HEK293 (cell line): ENCODE measurements around the gene BCAS2.

ENCODE experiments used
- CTCF ChIA-PET: fragments of 350-600 bp; formaldehyde crosslinking; extraction: SDS; loops from one replicate; lab custom pipeline; 2021; ENCODE audit warnings: antibody characterized with exemption; lab: Yijun Ruan, JAX
- POLR2A ChIA-PET: fragments of 300-600 bp; formaldehyde crosslinking; extraction: SDS; loops from one replicate; lab custom pipeline; 2020; ENCODE audit warnings: antibody characterized with exemption, inconsistent platforms; lab: Yijun Ruan, JAX
- H3K27ac ChIP-seq: fragments of 200-500 bp; sonication (Bioruptor generic); 2 replicates; pipeline ENCODE4 v1.5.1; 2014; ENCODE audit warnings: low read depth, low read length, control low read depth, inconsistent platforms; ENCODE audit errors: extremely low read depth
- H3K36me3 ChIP-seq, 2 experiments: fragments of 200-500 bp in 1 of 2; sonication (Bioruptor generic) in 1 of 2; 1 replicate in 1 of 2; 2 replicates in 1 of 2; pipeline ENCODE4 v1.5.1; 2014 to 2017; ENCODE audit warnings: inconsistent platforms in 2 of 2, low read length in 2 of 2; ENCODE audit not compliant: control insufficient read depth in 2 of 2, insufficient read depth in 1 of 2
- H3K4me1 ChIP-seq: fragments of 200-500 bp; sonication (Bioruptor generic); 2 replicates; pipeline ENCODE4 v1.5.1; 2014; ENCODE audit warnings: mild to moderate bottlenecking, low read length, inconsistent platforms; ENCODE audit not compliant: control insufficient read depth, insufficient read depth
- H3K4me3 ChIP-seq: 2 replicates; pipeline ENCODE4 v1.5.1; 2011; ENCODE audit warnings: low read depth, mild to moderate bottlenecking, control low read depth, low read length, moderate library complexity
- H3K9me3 ChIP-seq: fragments of 200-500 bp; sonication (Bioruptor generic); 2 replicates; pipeline ENCODE4 v1.5.1; 2014; ENCODE audit warnings: low read depth, low read length, inconsistent platforms; ENCODE audit not compliant: control insufficient read depth, insufficient read depth
- GLI4 ChIP-seq: fragments of 450-650 bp; formaldehyde crosslinking; IDR thresholded peaks from 2 replicates; pipeline ENCODE4 v1.5.1; 2016; ENCODE audit warnings: missing biosample characterization, missing genetic modification characterization
- KLF8 ChIP-seq: fragments of 450-650 bp; formaldehyde crosslinking; IDR thresholded peaks from 2 replicates; pipeline ENCODE4 v1.5.1; 2016; ENCODE audit warnings: missing biosample characterization, missing genetic modification characterization
- SCRT1 ChIP-seq: fragments of 450-650 bp; formaldehyde crosslinking; IDR thresholded peaks from 2 replicates; pipeline ENCODE4 v1.5.1; 2016; ENCODE audit warnings: missing biosample characterization, missing genetic modification characterization, borderline replicate concordance
- SP7 ChIP-seq: fragments of 450-650 bp; formaldehyde crosslinking; IDR thresholded peaks from 2 replicates; pipeline ENCODE4 v1.5.1; 2016; ENCODE audit warnings: missing biosample characterization, missing genetic modification characterization
- TRIM28 ChIP-seq: IDR thresholded peaks from 2 replicates; pipeline ENCODE4 v1.6.1; 2011; ENCODE audit warnings: low read length, control low read depth, borderline replicate concordance
- WT1 ChIP-seq: fragments of 450-650 bp; formaldehyde crosslinking; IDR thresholded peaks from 2 replicates; pipeline ENCODE4 v1.5.1; 2016; ENCODE audit warnings: missing biosample characterization, missing genetic modification characterization
- ZBTB17 ChIP-seq: fragments of 450-650 bp; formaldehyde crosslinking; IDR thresholded peaks from 2 replicates; pipeline ENCODE4 v1.5.1; 2016; ENCODE audit warnings: missing biosample characterization, missing genetic modification characterization
- ZFP41 ChIP-seq: fragments of 450-650 bp; formaldehyde crosslinking; IDR thresholded peaks from 2 replicates; pipeline ENCODE4 v1.5.1; 2016; ENCODE audit warnings: missing biosample characterization, missing genetic modification characterization, borderline replicate concordance
- ZNF366 ChIP-seq: fragments of 450-650 bp; formaldehyde crosslinking; conservative IDR thresholded peaks from 2 replicates; pipeline ENCODE4 v1.5.1; 2016; ENCODE audit warnings: missing biosample characterization, missing genetic modification characterization
- ZNF600 ChIP-seq: fragments of 450-650 bp; formaldehyde crosslinking; IDR thresholded peaks from 2 replicates; pipeline ENCODE4 v1.5.1; 2016; ENCODE audit warnings: missing biosample characterization, missing genetic modification characterization
- ZNF624 ChIP-seq: fragments of 450-650 bp; formaldehyde crosslinking; IDR thresholded peaks from 2 replicates; pipeline ENCODE4 v1.5.1; 2017; ENCODE audit warnings: missing biosample characterization, missing genetic modification characterization
- ZNF658 ChIP-seq: fragments of 450-650 bp; formaldehyde crosslinking; IDR thresholded peaks from 2 replicates; pipeline ENCODE4; 2016; ENCODE audit warnings: missing biosample characterization, missing genetic modification characterization
- ZNF768 ChIP-seq: fragments of 450-650 bp; formaldehyde crosslinking; IDR thresholded peaks from 2 replicates; pipeline ENCODE4 v1.5.1; 2018; ENCODE audit warnings: missing biosample characterization, mild to moderate bottlenecking, missing genetic modification characterization
- TF ChIP-seq, protein P1 (sequence below): fragments of 450-650 bp; formaldehyde crosslinking; IDR thresholded peaks from 2 replicates; pipeline ENCODE4 v1.5.1; 2016; ENCODE audit warnings: missing biosample characterization, missing genetic modification characterization, low read depth
- TF ChIP-seq, protein P2 (sequence below): fragments of 450-650 bp; formaldehyde crosslinking; IDR thresholded peaks from 2 replicates; pipeline ENCODE4 v1.5.1; 2017; ENCODE audit warnings: missing biosample characterization, missing genetic modification characterization
- TF ChIP-seq, protein P3 (sequence below): fragments of 450-650 bp; formaldehyde crosslinking; conservative IDR thresholded peaks from 2 replicates; pipeline ENCODE4 v1.5.1; 2016; ENCODE audit warnings: low read depth, missing biosample characterization, missing genetic modification characterization
- TF ChIP-seq, protein P4 (sequence below): fragments of 450-650 bp; formaldehyde crosslinking; IDR thresholded peaks from 2 replicates; pipeline ENCODE4 v1.5.1; 2016; ENCODE audit warnings: missing biosample characterization, missing genetic modification characterization

Gene BCAS2

DNA sequence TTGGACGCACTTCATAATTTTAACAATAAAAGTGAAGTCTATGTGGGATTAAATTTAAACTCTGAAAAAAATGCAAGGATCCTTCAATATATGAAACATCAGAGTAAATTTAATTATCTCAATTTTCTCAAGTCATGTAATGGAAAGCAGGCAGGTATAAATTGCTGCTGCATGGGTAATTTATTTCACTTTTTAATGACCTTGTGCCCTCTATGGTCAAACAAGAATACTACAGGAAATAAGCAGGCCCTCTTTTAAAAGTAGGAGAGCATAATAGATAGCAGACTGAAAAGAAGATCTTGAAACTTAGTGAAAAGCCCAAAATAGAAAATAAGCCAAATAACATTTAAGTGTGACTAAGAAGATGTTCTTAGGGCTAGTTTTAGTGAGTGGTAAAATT, 22.9 kb downstream of the BCAS2 start (continued):
- TF ChIP-seq, protein P1, sequence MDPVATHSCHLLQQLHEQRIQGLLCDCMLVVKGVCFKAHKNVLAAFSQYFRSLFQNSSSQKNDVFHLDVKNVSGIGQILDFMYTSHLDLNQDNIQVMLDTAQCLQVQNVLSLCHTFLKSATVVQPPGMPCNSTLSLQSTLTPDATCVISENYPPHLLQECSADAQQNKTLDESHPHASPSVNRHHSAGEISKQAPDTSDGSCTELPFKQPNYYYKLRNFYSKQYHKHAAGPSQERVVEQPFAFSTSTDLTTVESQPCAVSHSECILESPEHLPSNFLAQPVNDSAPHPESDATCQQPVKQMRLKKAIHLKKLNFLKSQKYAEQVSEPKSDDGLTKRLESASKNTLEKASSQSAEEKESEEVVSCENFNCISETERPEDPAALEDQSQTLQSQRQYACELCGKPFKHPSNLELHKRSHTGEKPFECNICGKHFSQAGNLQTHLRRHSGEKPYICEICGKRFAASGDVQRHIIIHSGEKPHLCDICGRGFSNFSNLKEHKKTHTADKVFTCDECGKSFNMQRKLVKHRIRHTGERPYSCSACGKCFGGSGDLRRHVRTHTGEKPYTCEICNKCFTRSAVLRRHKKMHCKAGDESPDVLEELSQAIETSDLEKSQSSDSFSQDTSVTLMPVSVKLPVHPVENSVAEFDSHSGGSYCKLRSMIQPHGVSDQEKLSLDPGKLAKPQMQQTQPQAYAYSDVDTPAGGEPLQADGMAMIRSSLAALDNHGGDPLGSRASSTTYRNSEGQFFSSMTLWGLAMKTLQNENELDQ (tag by site-specific recombination), result no peak

DNA sequence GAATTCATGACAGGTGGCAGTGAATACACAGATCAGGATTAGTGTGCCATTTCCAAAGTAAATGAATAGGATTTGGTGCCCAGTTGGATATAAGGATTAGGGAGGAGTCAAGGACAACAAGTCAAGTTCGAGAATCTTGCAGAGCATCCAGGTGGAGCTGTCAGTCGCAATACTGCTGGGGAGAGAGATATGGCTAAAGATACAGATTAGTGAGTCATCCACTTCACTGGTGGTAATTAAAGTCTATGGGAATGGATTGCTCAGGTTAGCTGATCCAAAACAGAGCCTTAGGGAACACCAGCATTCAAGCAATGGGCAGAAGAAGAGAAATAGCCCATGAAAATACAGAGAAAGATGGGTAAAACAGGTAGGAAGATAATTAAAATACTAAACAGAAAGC, 26.8 kb downstream of the BCAS2 start:
- ChIA-PET POLR2A (interaction anchor here (0.6 to 1.4 kb wide), 2 partner anchors 46 to 695 kb away, joined by 3 read pairs; no protein-coding TSS in a partner anchor), CTCF (interaction anchor here (0.5 to 2.6 kb wide), 2 partner anchors 36 to 208 kb away, joined by 3 to 9 read pairs; no protein-coding TSS in a partner anchor)
- Histone ChIP-seq H3K36me3 (no peaks in the 10 kb centered on the region), H3K4me3 (no peak overlapping the region), H3K27ac (no peak overlapping the region), H3K9me3 (no peaks in the 10 kb centered on the region), H3K4me1 (no peaks in the 10 kb centered on the region)
- TF ChIP-seq ZNF624 (tag by site-specific recombination) (no peak), SP7 (tag by site-specific recombination) (peak; percentile 40; the same call in 1 of the 2 replicates), ZBTB17 (tag by site-specific recombination) (peak; percentile 83), ZNF600 (tag by site-specific recombination) (peak; percentile 64), KLF8 (tag by site-specific recombination) (no peak), ZNF768 (tag by site-specific recombination) (no peak), ZNF366 (tag by site-specific recombination) (0 out of 2 replicates have a peak, but pooled peaks have one; percentile 11), GLI4 (tag by site-specific recombination) (no peak), ZNF658 (tag by site-specific recombination) (no peak), SCRT1 (tag by site-specific recombination) (no peak), TRIM28 (no peak), ZFP41 (tag by site-specific recombination) (no peak), WT1 (tag by site-specific recombination) (no peak)
- TF ChIP-seq, protein P2, sequence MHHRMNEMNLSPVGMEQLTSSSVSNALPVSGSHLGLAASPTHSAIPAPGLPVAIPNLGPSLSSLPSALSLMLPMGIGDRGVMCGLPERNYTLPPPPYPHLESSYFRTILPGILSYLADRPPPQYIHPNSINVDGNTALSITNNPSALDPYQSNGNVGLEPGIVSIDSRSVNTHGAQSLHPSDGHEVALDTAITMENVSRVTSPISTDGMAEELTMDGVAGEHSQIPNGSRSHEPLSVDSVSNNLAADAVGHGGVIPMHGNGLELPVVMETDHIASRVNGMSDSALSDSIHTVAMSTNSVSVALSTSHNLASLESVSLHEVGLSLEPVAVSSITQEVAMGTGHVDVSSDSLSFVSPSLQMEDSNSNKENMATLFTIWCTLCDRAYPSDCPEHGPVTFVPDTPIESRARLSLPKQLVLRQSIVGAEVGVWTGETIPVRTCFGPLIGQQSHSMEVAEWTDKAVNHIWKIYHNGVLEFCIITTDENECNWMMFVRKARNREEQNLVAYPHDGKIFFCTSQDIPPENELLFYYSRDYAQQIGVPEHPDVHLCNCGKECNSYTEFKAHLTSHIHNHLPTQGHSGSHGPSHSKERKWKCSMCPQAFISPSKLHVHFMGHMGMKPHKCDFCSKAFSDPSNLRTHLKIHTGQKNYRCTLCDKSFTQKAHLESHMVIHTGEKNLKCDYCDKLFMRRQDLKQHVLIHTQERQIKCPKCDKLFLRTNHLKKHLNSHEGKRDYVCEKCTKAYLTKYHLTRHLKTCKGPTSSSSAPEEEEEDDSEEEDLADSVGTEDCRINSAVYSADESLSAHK, result no peak
- TF ChIP-seq, protein P3, sequence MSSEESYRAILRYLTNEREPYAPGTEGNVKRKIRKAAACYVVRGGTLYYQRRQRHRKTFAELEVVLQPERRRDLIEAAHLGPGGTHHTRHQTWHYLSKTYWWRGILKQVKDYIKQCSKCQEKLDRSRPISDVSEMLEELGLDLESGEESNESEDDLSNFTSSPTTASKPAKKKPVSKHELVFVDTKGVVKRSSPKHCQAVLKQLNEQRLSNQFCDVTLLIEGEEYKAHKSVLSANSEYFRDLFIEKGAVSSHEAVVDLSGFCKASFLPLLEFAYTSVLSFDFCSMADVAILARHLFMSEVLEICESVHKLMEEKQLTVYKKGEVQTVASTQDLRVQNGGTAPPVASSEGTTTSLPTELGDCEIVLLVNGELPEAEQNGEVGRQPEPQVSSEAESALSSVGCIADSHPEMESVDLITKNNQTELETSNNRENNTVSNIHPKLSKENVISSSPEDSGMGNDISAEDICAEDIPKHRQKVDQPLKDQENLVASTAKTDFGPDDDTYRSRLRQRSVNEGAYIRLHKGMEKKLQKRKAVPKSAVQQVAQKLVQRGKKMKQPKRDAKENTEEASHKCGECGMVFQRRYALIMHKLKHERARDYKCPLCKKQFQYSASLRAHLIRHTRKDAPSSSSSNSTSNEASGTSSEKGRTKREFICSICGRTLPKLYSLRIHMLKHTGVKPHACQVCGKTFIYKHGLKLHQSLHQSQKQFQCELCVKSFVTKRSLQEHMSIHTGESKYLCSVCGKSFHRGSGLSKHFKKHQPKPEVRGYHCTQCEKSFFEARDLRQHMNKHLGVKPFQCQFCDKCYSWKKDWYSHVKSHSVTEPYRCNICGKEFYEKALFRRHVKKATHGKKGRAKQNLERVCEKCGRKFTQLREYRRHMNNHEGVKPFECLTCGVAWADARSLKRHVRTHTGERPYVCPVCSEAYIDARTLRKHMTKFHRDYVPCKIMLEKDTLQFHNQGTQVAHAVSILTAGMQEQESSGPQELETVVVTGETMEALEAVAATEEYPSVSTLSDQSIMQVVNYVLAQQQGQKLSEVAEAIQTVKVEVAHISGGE, result no peak
- TF ChIP-seq, protein P1 (tag by site-specific recombination), result no peak
- TF ChIP-seq, protein P4, sequence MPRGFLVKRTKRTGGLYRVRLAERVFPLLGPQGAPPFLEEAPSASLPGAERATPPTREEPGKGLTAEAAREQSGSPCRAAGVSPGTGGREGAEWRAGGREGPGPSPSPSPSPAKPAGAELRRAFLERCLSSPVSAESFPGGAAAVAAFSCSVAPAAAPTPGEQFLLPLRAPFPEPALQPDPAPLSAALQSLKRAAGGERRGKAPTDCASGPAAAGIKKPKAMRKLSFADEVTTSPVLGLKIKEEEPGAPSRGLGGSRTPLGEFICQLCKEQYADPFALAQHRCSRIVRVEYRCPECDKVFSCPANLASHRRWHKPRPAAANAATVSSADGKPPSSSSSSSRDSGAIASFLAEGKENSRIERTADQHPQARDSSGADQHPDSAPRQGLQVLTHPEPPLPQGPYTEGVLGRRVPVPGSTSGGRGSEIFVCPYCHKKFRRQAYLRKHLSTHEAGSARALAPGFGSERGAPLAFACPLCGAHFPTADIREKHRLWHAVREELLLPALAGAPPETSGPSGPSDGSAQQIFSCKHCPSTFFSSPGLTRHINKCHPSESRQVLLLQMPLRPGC (tag by site-specific recombination), result 0 out of 2 replicates have a peak, but pooled peaks have one; percentile 50
